Measurements from ENCODE around the gene DBNL. TPM values are rescaled to one million over a fixed set of nuclear protein-coding genes. Genes with fewer than 3 reads are reported as not detected.

Gene DBNL
- total and polyA plus RNA-seq, 2 of the 13 experiments (the other 11 are each of a cell fraction or from before 2014, with no cell fraction given): 20.8 to 35.1 TPM

DNA sequence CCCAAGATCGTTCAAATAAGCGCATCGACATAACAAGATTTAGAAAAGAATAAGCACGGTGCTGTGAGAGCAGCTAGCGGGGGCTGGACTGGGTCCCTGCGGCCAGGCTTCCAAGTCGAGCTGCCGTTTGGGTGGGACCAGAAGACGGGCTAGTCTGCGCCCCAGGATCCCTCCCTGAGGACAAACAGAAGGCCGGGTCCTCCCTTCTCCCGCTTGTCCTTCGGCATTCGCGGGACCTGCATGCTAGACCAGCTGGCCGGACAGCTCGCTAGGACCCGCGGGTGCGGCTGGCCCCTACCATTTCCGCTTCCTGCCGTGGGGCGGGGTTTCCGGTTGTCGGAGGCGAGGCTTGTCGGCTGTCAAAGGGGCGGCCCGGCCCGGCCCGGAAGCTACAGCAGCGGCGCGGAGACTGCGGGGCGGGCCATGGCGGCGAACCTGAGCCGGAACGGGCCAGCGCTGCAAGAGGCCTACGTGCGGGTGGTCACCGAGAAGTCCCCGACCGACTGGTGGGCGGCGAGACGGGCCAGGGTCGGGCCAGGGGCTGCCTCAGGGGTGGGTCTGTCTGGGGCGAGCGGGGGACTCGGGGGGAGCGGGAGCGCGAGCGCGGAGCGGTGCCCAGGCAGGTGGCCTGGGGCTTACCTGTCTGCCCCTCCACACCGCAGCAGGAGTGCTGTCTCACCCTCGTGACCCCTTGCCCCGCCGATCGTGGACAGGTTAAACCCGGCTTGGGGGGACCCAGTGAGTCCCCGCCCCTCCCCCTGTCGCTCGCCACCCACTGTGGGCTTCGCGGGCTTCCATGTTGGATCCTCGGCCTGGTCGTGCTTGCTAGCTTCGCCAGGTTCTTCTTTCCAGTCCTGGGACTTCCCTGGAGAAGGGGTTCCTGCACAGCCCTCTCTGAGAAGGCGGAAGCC lies at the start of gene DBNL (continued):
- TF ChIP-seq ZNF678 (CRISPR knock-in tag; IDR thresholded peaks at IDR 0.05) (peak; percentile 69; the same call in 1 of the 2 replicates), DNMT1 (CRISPR knock-in tag; IDR thresholded peaks at IDR 0.05) (no peak), ZNF333 (CRISPR knock-in tag; IDR thresholded peaks at IDR 0.05; ENCODE audit: borderline replicate concordance) (0 out of 2 replicates have a peak, but pooled peaks have one; percentile 73), ETV5 (CRISPR knock-in tag; IDR thresholded peaks at IDR 0.05; ENCODE audit: borderline replicate concordance) (peak; percentile 93), NFATC3 (CRISPR knock-in tag; IDR thresholded peaks at IDR 0.05) (0 out of 2 replicates have a peak, but pooled peaks have one; percentile 11), TCF7L2 (IDR thresholded peaks at IDR 0.05; ENCODE audit: low read depth, low read length) (no peak), ZNF766 (CRISPR knock-in tag; IDR thresholded peaks at IDR 0.05; ENCODE audit: borderline replicate concordance) (0 out of 2 replicates have a peak, but pooled peaks have one; percentile 24), ZSCAN21 (CRISPR knock-in tag; IDR thresholded peaks at IDR 0.05; ENCODE audit: borderline replicate concordance) (peak; percentile 54; the same call in 1 of the 2 replicates), BRCA1 (CRISPR knock-in tag; IDR thresholded peaks at IDR 0.05) (peak; percentile 69; the same call in 1 of the 2 replicates), ZNF878 (CRISPR knock-in tag; IDR thresholded peaks at IDR 0.05) (peak; percentile 56; the same call in 1 of the 2 replicates), ZNF773 (CRISPR knock-in tag; IDR thresholded peaks at IDR 0.05; ENCODE audit: borderline replicate concordance) (no peak), TGIF2 (CRISPR knock-in tag; IDR thresholded peaks at IDR 0.05) (peak; percentile 86), ZNF263 (CRISPR knock-in tag; IDR thresholded peaks at IDR 0.05) (peak; percentile 34), MAFG (CRISPR knock-in tag; IDR thresholded peaks at IDR 0.05) (no peak)
- TF ChIP-seq, protein P1, sequence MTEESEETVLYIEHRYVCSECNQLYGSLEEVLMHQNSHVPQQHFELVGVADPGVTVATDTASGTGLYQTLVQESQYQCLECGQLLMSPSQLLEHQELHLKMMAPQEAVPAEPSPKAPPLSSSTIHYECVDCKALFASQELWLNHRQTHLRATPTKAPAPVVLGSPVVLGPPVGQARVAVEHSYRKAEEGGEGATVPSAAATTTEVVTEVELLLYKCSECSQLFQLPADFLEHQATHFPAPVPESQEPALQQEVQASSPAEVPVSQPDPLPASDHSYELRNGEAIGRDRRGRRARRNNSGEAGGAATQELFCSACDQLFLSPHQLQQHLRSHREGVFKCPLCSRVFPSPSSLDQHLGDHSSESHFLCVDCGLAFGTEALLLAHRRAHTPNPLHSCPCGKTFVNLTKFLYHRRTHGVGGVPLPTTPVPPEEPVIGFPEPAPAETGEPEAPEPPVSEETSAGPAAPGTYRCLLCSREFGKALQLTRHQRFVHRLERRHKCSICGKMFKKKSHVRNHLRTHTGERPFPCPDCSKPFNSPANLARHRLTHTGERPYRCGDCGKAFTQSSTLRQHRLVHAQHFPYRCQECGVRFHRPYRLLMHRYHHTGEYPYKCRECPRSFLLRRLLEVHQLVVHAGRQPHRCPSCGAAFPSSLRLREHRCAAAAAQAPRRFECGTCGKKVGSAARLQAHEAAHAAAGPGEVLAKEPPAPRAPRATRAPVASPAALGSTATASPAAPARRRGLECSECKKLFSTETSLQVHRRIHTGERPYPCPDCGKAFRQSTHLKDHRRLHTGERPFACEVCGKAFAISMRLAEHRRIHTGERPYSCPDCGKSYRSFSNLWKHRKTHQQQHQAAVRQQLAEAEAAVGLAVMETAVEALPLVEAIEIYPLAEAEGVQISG (CRISPR knock-in tag; IDR thresholded peaks at IDR 0.05): peak; percentile 96
- TF ChIP-seq, protein P2, sequence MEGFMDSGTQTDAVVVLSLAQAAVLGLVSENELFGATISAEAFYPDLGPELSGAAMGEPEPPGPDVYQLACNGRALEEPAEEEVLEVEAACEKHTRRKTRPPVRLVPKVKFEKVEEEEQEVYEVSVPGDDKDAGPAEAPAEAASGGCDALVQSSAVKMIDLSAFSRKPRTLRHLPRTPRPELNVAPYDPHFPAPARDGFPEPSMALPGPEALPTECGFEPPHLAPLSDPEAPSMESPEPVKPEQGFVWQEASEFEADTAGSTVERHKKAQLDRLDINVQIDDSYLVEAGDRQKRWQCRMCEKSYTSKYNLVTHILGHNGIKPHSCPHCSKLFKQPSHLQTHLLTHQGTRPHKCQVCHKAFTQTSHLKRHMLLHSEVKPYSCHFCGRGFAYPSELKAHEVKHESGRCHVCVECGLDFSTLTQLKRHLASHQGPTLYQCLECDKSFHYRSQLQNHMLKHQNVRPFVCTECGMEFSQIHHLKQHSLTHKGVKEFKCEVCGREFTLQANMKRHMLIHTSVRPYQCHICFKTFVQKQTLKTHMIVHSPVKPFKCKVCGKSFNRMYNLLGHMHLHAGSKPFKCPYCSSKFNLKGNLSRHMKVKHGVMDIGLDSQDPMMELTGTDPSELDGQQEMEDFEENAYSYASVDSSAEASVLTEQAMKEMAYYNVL (CRISPR knock-in tag; IDR thresholded peaks at IDR 0.05; ENCODE audit: borderline replicate concordance): peak; percentile 76
- TF ChIP-seq, protein P3, sequence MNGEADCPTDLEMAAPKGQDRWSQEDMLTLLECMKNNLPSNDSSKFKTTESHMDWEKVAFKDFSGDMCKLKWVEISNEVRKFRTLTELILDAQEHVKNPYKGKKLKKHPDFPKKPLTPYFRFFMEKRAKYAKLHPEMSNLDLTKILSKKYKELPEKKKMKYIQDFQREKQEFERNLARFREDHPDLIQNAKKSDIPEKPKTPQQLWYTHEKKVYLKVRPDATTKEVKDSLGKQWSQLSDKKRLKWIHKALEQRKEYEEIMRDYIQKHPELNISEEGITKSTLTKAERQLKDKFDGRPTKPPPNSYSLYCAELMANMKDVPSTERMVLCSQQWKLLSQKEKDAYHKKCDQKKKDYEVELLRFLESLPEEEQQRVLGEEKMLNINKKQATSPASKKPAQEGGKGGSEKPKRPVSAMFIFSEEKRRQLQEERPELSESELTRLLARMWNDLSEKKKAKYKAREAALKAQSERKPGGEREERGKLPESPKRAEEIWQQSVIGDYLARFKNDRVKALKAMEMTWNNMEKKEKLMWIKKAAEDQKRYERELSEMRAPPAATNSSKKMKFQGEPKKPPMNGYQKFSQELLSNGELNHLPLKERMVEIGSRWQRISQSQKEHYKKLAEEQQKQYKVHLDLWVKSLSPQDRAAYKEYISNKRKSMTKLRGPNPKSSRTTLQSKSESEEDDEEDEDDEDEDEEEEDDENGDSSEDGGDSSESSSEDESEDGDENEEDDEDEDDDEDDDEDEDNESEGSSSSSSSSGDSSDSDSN (CRISPR knock-in tag; IDR thresholded peaks at IDR 0.05): peak; percentile 89
- TF ChIP-seq, protein P4, sequence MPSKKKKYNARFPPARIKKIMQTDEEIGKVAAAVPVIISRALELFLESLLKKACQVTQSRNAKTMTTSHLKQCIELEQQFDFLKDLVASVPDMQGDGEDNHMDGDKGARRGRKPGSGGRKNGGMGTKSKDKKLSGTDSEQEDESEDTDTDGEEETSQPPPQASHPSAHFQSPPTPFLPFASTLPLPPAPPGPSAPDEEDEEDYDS (CRISPR knock-in tag; IDR thresholded peaks at IDR 0.05): peak; percentile 60
- TF ChIP-seq, protein P5, sequence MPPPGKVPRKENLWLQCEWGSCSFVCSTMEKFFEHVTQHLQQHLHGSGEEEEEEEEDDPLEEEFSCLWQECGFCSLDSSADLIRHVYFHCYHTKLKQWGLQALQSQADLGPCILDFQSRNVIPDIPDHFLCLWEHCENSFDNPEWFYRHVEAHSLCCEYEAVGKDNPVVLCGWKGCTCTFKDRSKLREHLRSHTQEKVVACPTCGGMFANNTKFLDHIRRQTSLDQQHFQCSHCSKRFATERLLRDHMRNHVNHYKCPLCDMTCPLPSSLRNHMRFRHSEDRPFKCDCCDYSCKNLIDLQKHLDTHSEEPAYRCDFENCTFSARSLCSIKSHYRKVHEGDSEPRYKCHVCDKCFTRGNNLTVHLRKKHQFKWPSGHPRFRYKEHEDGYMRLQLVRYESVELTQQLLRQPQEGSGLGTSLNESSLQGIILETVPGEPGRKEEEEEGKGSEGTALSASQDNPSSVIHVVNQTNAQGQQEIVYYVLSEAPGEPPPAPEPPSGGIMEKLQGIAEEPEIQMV (CRISPR knock-in tag; IDR thresholded peaks at IDR 0.05; ENCODE audit: low read depth): 0 out of 2 replicates have a peak, but pooled peaks have one; percentile 26
